GM12878 (cell line): Measurements from ENCODE around the gene P2RX4. TPM values are rescaled to one million over a fixed set of nuclear protein-coding genes. Genes with fewer than 3 reads are reported as not detected.

Experiments
- ATAC-seq: fragments of 200-7000 bp; cut with Tn5 transposase; 3 replicates; pipeline ENCODE4 v1.9.1; 2020; ENCODE audit warnings: mild to moderate bottlenecking, moderate library complexity
- BruUV-seq: library from RNA; stranded (reverse); fragments of 400-500 nt; replicated peaks from 2 replicates; lab custom pipeline; 2021; lab: Mats Ljungman, UMichigan
- CTCF ChIA-PET: fragments of 300-600 bp; sonication (Branson Sonifier 250); formaldehyde crosslinking; extraction: SDS; loops from one replicate; lab custom pipeline; 2021; ENCODE audit warnings: inconsistent platforms; lab: Yijun Ruan, JAX
- POLR2A ChIA-PET: fragments of 350-600 bp; formaldehyde crosslinking; extraction: SDS; loops from one replicate; lab custom pipeline; 2021; ENCODE audit warnings: inconsistent platforms; lab: Charles Lee
- RAD21 ChIA-PET: fragments of 300-600 bp; sonication (Branson Sonifier 250); formaldehyde crosslinking; loops from one replicate; lab custom pipeline; 2023; ENCODE audit warnings: antibody characterized with exemption; ENCODE audit not compliant: unreplicated experiment; lab: Charles Lee
- SMC1A ChIA-PET: fragments of 300-600 bp; sonication (Branson Sonifier 250); formaldehyde crosslinking; loops from one replicate; lab custom pipeline; 2023; ENCODE audit not compliant: unreplicated experiment, uncharacterized antibody; lab: Charles Lee
- DNase-seq: peaks from one replicate; pipeline ENCODE4 v3.0.0-alpha.2; 2011; ENCODE audit warnings: low read depth, low spot score
- FAIRE-seq: peaks from 3 replicates; lab custom pipeline; 2011; peaks lifted over from hg19 to GRCh38; lab: Jason Lieb, UNC
- H2AFZ ChIP-seq: 2 replicates; pipeline ENCODE4 v1.6.0; 2011; ENCODE audit warnings: low read depth, low read length, control low read depth; ENCODE audit not compliant: control insufficient read depth
- H3K27ac ChIP-seq: 2 replicates; pipeline ENCODE4 v1.5.1; 2011; ENCODE audit warnings: control low read depth; ENCODE audit not compliant: control insufficient read depth, insufficient read depth
- H3K27me3 ChIP-seq, 2 experiments: replicated peaks in 1 of 2; 2 replicates each; pipeline versions ENCODE4 v1.6.0 to v1.6.1; 2011; ENCODE audit warnings: low read length in 1 of 2; ENCODE audit not compliant: control insufficient read depth in 2 of 2, insufficient read depth in 2 of 2
- H3K36me3 ChIP-seq, 2 experiments: 2 replicates each; pipeline ENCODE4 v1.5.1; 2011; ENCODE audit warnings: low read length in 1 of 2; ENCODE audit not compliant: control insufficient read depth in 2 of 2, insufficient read depth in 2 of 2
- H3K4me1 ChIP-seq: 2 replicates; pipeline ENCODE4 v1.6.1; 2011; ENCODE audit warnings: mild to moderate bottlenecking, low read length, moderate library complexity, mixed read lengths; ENCODE audit not compliant: control insufficient read depth, insufficient read depth
- H3K4me2 ChIP-seq: 2 replicates; pipeline ENCODE4 v1.6.0; 2011; ENCODE audit warnings: control low read depth; ENCODE audit not compliant: control insufficient read depth, insufficient read depth
- H3K4me3 ChIP-seq: fragments of 200-600 bp; sonication (generic); 2 replicates; pipeline ENCODE4 v1.5.1; 2016
- H3K79me2 ChIP-seq: 2 replicates; pipeline ENCODE4 v1.6.0; 2011; ENCODE audit warnings: low read length; ENCODE audit not compliant: control insufficient read depth, insufficient read depth
- H3K9ac ChIP-seq: 2 replicates; pipeline ENCODE4 v1.8.0; 2011; ENCODE audit warnings: low read length, control low read depth, mixed read lengths; ENCODE audit not compliant: control insufficient read depth, insufficient read depth
- H3K9me3 ChIP-seq: replicated peaks from 3 replicates; pipeline ENCODE4 v1.5.1; 2011; ENCODE audit warnings: mild to moderate bottlenecking, low read length; ENCODE audit not compliant: control insufficient read depth, insufficient read depth
- H4K20me1 ChIP-seq: 2 replicates; pipeline ENCODE4 v1.6.0; 2011; ENCODE audit not compliant: control insufficient read depth, insufficient read depth
- CBX3 ChIP-seq: fragments of 200-600 bp; sonication (generic); IDR thresholded peaks from 2 replicates; pipeline ENCODE4 v1.6.1; 2016; ENCODE audit warnings: low read depth, borderline replicate concordance
- CREB1 ChIP-seq: IDR thresholded peaks from 2 replicates; pipeline ENCODE4 v1.6.1; 2012; ENCODE audit warnings: low read depth, mild to moderate bottlenecking, inconsistent platforms
- GATAD2B ChIP-seq: fragments of 450-650 bp; conservative IDR thresholded peaks from 2 replicates; pipeline ENCODE4 v1.6.1; 2017; ENCODE audit warnings: low read depth, mild to moderate bottlenecking, moderate library complexity
- NBN ChIP-seq: fragments of 450-650 bp; IDR thresholded peaks from 2 replicates; pipeline ENCODE4 v1.6.1; 2016
- NFXL1 ChIP-seq: fragments of 450-650 bp; IDR thresholded peaks from 2 replicates; pipeline ENCODE4 v1.6.1; 2017; ENCODE audit warnings: antibody characterized with exemption, mild to moderate bottlenecking, borderline replicate concordance
- NR2F1 ChIP-seq: fragments of 450-650 bp; conservative IDR thresholded peaks from 2 replicates; pipeline ENCODE4 v1.6.1; 2017; ENCODE audit warnings: mild to moderate bottlenecking
- NRF1 ChIP-seq: conservative IDR thresholded peaks from 2 replicates; pipeline ENCODE4 v1.6.1; 2011; ENCODE audit warnings: mild to moderate bottlenecking, low read depth, low read length, improper control_type of control experiment
- RAD51 ChIP-seq: fragments of 450-650 bp; IDR thresholded peaks from 2 replicates; pipeline ENCODE4 v1.6.1; 2016; ENCODE audit warnings: moderate library complexity, mild to moderate bottlenecking, inconsistent platforms
- SIX5 ChIP-seq: IDR thresholded peaks from 2 replicates; pipeline ENCODE4 v1.6.1; 2011; ENCODE audit warnings: mild to moderate bottlenecking, low read depth, low read length, moderate library complexity; ENCODE audit not compliant: severe bottlenecking
- SMAD1 ChIP-seq: fragments of 450-650 bp; IDR thresholded peaks from 2 replicates; pipeline ENCODE4 v1.6.1; 2018; ENCODE audit warnings: mild to moderate bottlenecking, low read depth; ENCODE audit not compliant: partially characterized antibody
- SMC3 ChIP-seq: IDR thresholded peaks from 2 replicates; pipeline ENCODE4 v1.6.1; 2011; ENCODE audit warnings: low read length, improper control_type of control experiment, borderline replicate concordance
- SPI1 ChIP-seq: IDR thresholded peaks from 2 replicates; pipeline ENCODE4 v1.6.1; 2011; ENCODE audit warnings: low read depth, mild to moderate bottlenecking, low read length, moderate library complexity, borderline replicate concordance; ENCODE audit not compliant: insufficient read depth
- WGBS: methylation state at CpG from one replicate; pipeline ENCODE4 v1.1.6; 2016; ENCODE audit warnings: low lambda C conversion rate; ENCODE audit not compliant: insufficient replicate concordance, insufficient coverage; ENCODE audit errors: missing lambda C conversion rate; 5-methylcytosine and 5-hydroxymethylcytosine counted together
- in situ Hi-C: fragments of 300-500 bp; cut with MboI; formaldehyde crosslinking; loops from 9 replicates; pipeline ENCODE4 v1.14.3; 2018; ENCODE audit warnings: mixed read lengths
- intact Hi-C: fragments of 100-400 bp; cut with micrococcal nuclease; formaldehyde crosslinking; loops from one replicate; pipeline ENCODE4 v1.14.2; 2022; ENCODE audit not compliant: unreplicated experiment
- polyA plus RNA-seq, 11 experiments: library from polyadenylated mRNA; depleted of rRNA in 4 of 11; unstranded in 6 of 11; stranded (reverse) in 5 of 11; fragments of >200 nt; fragmentation: Nextera tagmentation in 4 of 11; fragmentation: Illumina TruSeq in 1 of 11; extraction: Ambion mirVana in 4 of 11; extraction: Trizol in 1 of 11; gene quantifications; 1 replicate in 1 of 11; 2 replicates in 10 of 11; pipeline versions ENCODE4 v1.2.1 to v1.2.3, GENCODE V29; 2011 to 2016; ENCODE audit warnings: inconsistent platforms in 2 of 11, missing spikeins in 2 of 11, low read depth in 1 of 11
- total RNA-seq, 4 experiments: library from RNA; depleted of rRNA in 3 of 4; stranded (reverse); fragments of >200 nt in 3 of 4; fragmentation: Illumina TruSeq in 1 of 4; extraction: Trizol in 1 of 4; gene quantifications; 2 replicates each; pipeline versions ENCODE4 v1.2.1 to v1.2.3, GENCODE V29; 2013 to 2021
- TF ChIP-seq, protein P1 (sequence below): fragments of 450-650 bp; conservative IDR thresholded peaks from 2 replicates; pipeline ENCODE4 v1.6.1; 2017; ENCODE audit warnings: mild to moderate bottlenecking, moderate library complexity
- TF ChIP-seq, protein P2 (sequence below): fragments of 450-650 bp; IDR thresholded peaks from 2 replicates; pipeline ENCODE4 v1.6.1; 2016; ENCODE audit warnings: mild to moderate bottlenecking, moderate library complexity, borderline replicate concordance
- TF ChIP-seq, protein P3 (sequence below): fragments of 450-650 bp; formaldehyde crosslinking; IDR thresholded peaks from 2 replicates; pipeline ENCODE4 v1.4.0; 2020; ENCODE audit warnings: mild to moderate bottlenecking, moderate library complexity

P2RX4 gene
- total and polyA plus RNA-seq, 10 of the 15 experiments (the other 5 are each of a cell fraction or from before 2014, with no cell fraction given) = 9.0 to 43.4 (median 20.5) TPM

DNA sequence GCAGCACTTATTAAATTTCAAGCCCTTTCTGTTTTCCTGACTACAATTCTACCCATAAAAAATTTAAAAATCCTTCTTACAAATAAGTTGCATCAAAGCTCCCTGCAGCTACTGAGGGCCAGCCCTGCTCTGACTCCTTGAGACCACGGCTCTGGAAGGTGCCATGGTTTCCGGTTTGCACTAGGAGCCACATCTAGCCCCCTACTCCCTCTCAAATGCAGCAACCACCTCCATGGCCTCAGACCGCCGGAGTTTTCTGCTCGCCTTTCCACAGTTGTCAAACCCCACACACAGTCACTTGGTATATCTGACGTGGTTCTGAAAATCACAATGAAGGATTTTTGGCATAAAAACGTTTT is 30.1 kb downstream of the P2RX4 start:
- ChIA-PET SMC1A (interaction anchor here (0.5 to 2.6 kb wide), 4 partner anchors 8 to 106 kb away, joined by 3 to 15 read pairs (median 6); no protein-coding TSS in a partner anchor), POLR2A (interaction anchor here (0.6 to 3.5 kb wide), 2 partner anchors 12 to 110 kb away, joined by 3 to 16 read pairs; no protein-coding TSS in a partner anchor), RAD21 (interaction anchor here (0.8 to 0.9 kb wide), 2 partner anchors 55 to 66 kb away, joined by 3 to 4 read pairs; no protein-coding TSS in a partner anchor), CTCF (interaction anchor here (1.4 to 2.2 kb wide), 2 partner anchors 10 to 56 kb away, joined by 3 to 19 read pairs; no protein-coding TSS in a partner anchor)
- Histone ChIP-seq H3K27ac (no peak overlapping the region), H3K4me3 (no peak overlapping the region), H3K27me3 (no peaks in the 10 kb centered on the region), H3K9me3 (no peaks in the 10 kb centered on the region), H3K79me2 (no peaks in the 10 kb centered on the region), H3K36me3 (peaks cover 6% of the 10 kb centered on the region in 2 experiments; a peak in 3 of 4 replicates), H3K4me1 (peaks cover 14% of the 10 kb centered on the region), H3K9ac (no peak overlapping the region), H3K4me2 (no peak overlapping the region), H4K20me1 (no peaks in the 10 kb centered on the region), H2AFZ (no peak overlapping the region)
- intact Hi-C loops = no loop called here
- in situ Hi-C loops = no loop called here
- 83% methylated on average over 7 of the region's 7 CpGs for WGBS
- BruUV-seq = no TSS peak
- FAIRE-seq (no peak), DNase-seq (no peak), ATAC-seq (no peak)
- TF ChIP-seq SPI1 = no peak
- no peak for TF ChIP-seq CBX3
- TF ChIP-seq, protein P1, sequence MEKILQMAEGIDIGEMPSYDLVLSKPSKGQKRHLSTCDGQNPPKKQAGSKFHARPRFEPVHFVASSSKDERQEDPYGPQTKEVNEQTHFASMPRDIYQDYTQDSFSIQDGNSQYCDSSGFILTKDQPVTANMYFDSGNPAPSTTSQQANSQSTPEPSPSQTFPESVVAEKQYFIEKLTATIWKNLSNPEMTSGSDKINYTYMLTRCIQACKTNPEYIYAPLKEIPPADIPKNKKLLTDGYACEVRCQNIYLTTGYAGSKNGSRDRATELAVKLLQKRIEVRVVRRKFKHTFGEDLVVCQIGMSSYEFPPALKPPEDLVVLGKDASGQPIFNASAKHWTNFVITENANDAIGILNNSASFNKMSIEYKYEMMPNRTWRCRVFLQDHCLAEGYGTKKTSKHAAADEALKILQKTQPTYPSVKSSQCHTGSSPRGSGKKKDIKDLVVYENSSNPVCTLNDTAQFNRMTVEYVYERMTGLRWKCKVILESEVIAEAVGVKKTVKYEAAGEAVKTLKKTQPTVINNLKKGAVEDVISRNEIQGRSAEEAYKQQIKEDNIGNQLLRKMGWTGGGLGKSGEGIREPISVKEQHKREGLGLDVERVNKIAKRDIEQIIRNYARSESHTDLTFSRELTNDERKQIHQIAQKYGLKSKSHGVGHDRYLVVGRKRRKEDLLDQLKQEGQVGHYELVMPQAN = no peak
- no peak for TF ChIP-seq NFXL1
- TF ChIP-seq NR2F1 = no peak
- no peak for TF ChIP-seq SMAD1
- TF ChIP-seq CREB1 = no peak
- no peak for TF ChIP-seq RAD51
- no peak for TF ChIP-seq NBN
- TF ChIP-seq, protein P2, sequence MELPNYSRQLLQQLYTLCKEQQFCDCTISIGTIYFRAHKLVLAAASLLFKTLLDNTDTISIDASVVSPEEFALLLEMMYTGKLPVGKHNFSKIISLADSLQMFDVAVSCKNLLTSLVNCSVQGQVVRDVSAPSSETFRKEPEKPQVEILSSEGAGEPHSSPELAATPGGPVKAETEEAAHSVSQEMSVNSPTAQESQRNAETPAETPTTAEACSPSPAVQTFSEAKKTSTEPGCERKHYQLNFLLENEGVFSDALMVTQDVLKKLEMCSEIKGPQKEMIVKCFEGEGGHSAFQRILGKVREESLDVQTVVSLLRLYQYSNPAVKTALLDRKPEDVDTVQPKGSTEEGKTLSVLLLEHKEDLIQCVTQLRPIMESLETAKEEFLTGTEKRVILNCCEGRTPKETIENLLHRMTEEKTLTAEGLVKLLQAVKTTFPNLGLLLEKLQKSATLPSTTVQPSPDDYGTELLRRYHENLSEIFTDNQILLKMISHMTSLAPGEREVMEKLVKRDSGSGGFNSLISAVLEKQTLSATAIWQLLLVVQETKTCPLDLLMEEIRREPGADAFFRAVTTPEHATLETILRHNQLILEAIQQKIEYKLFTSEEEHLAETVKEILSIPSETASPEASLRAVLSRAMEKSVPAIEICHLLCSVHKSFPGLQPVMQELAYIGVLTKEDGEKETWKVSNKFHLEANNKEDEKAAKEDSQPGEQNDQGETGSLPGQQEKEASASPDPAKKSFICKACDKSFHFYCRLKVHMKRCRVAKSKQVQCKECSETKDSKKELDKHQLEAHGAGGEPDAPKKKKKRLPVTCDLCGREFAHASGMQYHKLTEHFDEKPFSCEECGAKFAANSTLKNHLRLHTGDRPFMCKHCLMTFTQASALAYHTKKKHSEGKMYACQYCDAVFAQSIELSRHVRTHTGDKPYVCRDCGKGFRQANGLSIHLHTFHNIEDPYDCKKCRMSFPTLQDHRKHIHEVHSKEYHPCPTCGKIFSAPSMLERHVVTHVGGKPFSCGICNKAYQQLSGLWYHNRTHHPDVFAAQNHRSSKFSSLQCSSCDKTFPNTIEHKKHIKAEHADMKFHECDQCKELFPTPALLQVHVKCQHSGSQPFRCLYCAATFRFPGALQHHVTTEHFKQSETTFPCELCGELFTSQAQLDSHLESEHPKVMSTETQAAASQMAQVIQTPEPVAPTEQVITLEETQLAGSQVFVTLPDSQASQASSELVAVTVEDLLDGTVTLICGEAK = no peak
- TF ChIP-seq, protein P3, sequence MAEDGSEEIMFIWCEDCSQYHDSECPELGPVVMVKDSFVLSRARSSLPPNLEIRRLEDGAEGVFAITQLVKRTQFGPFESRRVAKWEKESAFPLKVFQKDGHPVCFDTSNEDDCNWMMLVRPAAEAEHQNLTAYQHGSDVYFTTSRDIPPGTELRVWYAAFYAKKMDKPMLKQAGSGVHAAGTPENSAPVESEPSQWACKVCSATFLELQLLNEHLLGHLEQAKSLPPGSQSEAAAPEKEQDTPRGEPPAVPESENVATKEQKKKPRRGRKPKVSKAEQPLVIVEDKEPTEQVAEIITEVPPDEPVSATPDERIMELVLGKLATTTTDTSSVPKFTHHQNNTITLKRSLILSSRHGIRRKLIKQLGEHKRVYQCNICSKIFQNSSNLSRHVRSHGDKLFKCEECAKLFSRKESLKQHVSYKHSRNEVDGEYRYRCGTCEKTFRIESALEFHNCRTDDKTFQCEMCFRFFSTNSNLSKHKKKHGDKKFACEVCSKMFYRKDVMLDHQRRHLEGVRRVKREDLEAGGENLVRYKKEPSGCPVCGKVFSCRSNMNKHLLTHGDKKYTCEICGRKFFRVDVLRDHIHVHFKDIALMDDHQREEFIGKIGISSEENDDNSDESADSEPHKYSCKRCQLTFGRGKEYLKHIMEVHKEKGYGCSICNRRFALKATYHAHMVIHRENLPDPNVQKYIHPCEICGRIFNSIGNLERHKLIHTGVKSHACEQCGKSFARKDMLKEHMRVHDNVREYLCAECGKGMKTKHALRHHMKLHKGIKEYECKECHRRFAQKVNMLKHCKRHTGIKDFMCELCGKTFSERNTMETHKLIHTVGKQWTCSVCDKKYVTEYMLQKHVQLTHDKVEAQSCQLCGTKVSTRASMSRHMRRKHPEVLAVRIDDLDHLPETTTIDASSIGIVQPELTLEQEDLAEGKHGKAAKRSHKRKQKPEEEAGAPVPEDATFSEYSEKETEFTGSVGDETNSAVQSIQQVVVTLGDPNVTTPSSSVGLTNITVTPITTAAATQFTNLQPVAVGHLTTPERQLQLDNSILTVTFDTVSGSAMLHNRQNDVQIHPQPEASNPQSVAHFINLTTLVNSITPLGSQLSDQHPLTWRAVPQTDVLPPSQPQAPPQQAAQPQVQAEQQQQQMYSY (CRISPR knock-in tag) = no peak
- no peak for TF ChIP-seq GATAD2B
- TF ChIP-seq SIX5 = no peak
- no peak for TF ChIP-seq NRF1
- TF ChIP-seq SMC3 = no peak
